HL-60/S4 (cell line): ENCODE data around the gene MRPL10.
"Not testable (repeated sequence)": the region's sequence is repeated elsewhere in the genome, so short reads cannot be mapped to it uniquely, and the experiment has no call there.

Experiments used
- in situ Hi-C: fragments of 300-500 bp; cut with MboI; formaldehyde crosslinking; loops from 2 replicates; pipeline ENCODE4 v1.14.3; 2022; ENCODE audit warnings: low sequenced_read_pairs

The MRPL10 gene

DNA sequence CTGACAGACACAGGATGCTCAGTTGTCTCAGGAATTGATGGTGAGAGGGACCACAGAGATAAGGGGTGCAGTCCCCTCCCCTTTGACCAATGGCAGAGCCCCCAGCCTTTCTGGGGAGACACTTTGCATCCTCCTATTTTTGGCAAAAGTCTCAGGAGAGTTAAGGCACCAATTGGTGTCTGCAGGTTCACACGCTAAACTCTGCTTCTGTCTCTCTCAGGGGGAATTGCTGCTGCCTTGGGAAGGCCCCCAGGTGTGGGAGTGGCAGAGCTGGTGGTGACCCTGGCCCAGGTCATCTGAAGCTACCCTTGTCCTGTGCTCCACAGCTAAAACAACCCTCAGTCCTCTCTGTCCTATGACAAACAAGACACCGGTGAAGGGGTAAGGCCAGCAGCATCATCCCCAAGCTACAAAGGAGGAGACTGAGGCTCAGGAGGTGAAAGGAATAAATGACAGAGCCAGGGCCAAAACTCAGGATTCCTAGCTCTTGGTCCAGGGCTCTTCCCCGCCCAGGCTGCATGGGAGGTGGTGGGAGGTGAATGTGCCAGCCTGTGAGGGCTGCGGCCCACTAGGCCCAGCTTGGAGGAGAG lies 30.1 kb downstream of the MRPL10 start:
- in situ Hi-C loops = no loop called here

DNA sequence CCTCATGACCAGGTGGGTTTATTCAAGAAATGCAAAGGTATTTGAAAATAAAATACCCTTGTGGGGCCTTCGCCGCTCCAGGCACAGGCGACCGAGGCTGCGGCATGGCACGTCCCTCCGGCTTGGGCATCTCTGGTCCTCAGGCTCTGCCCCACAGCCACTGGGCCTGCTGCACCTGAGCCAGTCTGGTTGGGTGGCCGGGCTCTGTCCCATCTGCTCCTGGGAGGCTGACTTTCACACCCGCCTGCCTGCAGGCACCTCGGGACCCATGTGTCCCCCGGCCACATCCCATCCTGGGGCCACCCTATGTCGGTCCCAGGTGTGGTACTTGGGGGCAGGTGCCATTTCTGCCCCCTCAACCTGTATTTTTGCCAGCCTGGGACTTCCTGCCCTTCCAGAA lies 30.7 kb downstream of the MRPL10 start:
- in situ Hi-C loops = no loop called here

DNA sequence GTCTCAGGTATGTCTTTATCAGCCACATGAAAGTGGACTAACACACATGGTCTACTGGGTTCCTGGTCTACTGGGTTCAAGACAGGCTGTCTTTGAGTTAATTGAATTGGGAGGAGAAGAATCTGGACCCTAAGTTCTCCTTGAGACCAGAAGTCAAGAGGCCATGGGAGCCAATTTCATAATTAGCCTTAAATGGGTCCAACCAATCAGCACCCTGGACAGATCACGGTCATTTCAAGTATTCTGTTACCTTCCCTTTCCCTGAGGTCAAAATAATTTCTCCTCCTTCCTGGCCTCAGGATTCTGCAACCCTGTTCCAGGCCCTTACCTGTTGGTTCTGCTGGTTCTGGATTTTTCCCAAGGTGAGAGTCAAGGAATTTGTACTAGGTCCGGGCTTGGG lies 33.5 kb downstream of the MRPL10 start:
- in situ Hi-C loops = loop anchor here (25.0 kb wide), 1 partner anchor 835 kb away; no protein-coding TSS in a partner anchor

DNA sequence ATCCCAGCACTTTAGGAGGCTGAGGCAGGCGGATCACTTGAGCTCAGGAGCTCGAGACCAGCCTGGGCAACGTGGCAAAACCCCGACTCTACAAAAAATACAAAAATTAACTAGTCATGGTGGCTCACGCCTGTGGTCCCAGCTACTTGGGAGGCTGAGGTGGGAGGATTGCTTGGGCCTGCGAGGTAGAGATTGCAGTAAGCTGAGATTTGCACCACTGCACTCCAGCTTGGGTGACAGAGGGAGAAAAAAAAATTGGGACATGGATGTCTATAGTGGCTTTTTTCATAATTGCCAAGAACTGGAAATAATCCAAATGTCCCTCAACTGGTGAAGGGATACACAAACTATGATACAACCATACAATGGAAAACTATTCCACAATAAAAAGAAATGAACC lies 38.4 kb downstream of the MRPL10 start:
- in situ Hi-C loops = loop anchor here (25.0 kb wide), 1 partner anchor 831 kb away; no protein-coding TSS in a partner anchor

DNA sequence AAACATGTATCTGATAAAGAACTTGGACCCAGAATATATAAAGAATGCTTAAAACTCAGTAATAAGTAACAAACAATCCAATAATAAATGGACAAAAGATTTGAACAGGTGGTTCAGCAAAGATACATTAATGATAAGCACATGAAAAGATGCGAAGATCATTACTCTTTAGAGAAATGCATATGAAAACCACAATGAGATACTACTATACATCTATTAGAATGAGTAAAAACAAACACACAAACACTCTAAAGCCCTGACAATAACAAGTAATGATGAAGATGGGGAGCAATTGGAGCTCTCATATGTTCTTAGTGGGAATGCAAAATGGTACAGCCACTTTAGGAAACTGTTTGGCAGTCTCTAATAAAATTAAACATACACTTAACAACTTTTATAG lies 38.9 kb downstream of the MRPL10 start:
- in situ Hi-C loops = loop anchor here (25.0 kb wide), 1 partner anchor 830 kb away; no protein-coding TSS in a partner anchor

DNA sequence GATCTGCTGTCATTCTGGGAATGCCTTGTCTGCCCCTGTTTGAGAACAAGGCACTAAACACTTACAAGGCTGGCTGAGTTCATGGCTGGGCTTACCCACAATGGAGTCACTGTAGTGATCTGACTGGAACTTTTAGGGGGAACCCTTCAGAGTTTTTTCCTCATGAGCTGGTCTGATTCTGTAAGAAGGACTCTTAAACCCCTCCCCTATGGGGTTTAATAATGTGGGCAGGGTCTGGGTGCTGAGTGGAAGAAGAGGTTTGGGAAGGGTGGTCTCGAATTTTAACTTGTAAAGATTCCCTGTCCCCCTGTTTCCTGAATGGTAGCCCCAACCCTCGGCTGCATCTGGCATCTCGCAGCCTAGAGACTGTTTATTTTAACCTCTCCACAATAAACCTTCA lies 40.3 kb downstream of the MRPL10 start:
- in situ Hi-C loops = loop anchor here (25.0 kb wide), 1 partner anchor 829 kb away; no protein-coding TSS in a partner anchor

DNA sequence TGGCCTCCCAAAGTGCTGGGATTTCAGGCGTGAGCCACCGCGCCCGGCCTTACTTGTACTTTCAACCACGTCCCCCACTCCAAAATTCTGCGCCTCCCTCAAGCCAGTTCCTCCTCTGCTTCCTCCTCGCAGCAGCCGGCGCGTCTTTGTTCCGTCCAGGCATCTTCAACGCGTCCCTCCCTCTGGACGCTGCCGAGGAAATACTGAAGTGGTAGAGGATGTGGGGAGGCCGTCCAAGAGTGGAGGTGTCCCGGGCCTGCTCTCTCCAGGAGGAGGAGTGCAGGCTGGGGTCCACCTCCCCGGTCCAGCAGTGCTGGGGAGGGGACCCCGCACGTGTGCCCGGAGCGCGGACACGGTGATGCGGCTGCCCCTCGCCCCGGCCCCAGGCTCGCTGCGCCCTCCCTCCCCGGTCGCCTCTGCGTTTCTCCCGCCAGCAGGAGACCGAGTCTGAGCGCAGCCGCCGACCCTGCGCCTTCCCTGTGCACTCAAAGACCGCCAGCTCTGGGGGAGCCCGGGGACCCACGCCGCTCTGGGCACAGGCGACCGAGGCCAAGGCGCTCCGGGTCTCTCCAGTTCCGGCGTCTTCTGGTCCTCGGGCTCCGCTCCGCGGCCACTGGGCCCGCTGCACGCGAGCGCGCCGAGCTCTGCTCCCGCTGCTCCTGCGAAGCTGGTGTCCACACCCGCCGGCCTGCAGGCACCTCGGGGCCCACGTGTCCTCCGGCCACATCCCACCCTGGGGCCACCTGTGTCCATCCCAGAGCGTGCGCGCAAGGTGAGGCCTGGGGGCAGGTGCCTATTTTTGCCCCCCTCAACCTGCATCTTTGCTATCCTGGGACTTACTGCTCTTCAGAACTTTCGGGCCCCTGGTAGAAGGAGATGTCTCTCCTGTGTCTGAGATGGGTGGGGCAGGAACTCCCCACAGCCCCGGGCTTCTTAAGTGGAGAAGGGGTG lies 41.5 kb downstream of the MRPL10 start:
- in situ Hi-C loops = loop anchor here (25.0 kb wide), 1 partner anchor 828 kb away; no protein-coding TSS in a partner anchor

DNA sequence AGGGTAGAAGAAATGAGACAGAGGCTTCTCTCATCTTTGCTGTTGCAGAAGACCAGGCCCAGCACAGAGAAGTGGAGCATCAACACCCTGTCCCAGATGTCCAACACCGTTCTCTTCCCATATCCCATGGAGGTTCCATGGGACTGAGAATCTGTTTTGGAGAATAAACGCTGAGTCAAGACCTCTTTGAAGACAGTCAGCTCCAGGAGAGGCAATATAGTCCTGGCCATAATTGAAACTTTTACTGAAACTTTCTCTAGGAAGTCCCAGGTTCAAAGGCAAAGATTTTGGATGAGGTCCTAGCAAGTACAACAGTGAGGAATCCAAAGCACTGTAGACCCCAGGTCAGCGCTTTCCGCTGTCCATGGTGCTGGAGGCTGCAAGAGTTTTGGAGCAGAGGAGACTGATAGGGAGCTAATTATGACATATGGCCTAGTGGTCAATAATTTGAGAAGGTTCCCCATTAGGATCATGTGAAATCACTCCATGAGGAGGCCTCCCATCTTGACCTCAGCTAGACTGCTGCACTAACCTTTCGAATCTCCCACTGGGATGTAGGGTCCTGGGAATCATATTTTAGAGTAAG lies 45.7 kb downstream of the MRPL10 start:
- in situ Hi-C loops = loop anchor here (25.0 kb wide), 1 partner anchor 823 kb away; no protein-coding TSS in a partner anchor

DNA sequence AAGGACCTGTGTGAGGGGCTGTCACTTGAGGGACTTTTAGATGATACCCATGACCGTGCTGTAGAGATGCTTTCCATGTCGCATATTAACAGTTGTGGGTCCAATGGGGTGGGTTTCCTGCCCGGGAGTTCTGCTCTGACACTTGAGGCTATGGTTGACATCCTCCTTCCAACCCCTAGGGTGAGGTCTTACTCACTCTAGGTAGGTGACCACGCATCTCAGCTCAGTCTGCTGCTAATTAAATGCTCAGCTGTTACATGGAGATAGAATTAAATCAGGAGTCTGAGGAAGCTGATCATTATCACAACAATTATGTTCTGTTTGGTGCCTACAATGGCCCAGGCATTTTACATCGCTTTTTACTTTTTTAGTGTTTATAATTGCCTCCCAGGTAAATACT lies 49.9 kb downstream of the MRPL10 start:
- in situ Hi-C loops = loop anchor here (25.0 kb wide), 1 partner anchor 819 kb away; no protein-coding TSS in a partner anchor

DNA sequence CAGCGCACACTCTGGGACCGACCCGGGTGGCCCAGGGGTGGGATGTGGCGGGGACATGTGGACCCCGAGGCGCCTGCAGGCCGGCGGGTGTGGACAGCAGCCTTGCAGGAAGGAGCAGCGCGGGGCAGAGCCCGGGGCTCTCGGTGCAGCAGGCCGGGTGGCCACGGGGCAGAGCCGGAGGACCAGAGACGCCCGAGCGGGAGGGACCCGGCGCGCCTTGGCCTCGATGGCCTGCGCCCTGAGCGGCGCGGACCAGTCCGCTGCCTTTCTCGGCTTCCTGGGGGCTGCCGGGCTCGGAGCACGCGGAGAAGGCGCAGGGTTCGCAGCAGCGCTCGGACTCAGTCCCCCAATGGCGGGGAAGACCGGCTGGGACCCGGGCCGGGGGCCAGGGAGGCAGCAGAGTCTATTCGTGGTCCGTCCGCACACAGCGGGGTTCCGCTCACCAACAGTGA lies 53.1 kb downstream of the MRPL10 start:
- in situ Hi-C loops = loop anchor here (25.0 kb wide), 1 partner anchor 816 kb away; no protein-coding TSS in a partner anchor

DNA sequence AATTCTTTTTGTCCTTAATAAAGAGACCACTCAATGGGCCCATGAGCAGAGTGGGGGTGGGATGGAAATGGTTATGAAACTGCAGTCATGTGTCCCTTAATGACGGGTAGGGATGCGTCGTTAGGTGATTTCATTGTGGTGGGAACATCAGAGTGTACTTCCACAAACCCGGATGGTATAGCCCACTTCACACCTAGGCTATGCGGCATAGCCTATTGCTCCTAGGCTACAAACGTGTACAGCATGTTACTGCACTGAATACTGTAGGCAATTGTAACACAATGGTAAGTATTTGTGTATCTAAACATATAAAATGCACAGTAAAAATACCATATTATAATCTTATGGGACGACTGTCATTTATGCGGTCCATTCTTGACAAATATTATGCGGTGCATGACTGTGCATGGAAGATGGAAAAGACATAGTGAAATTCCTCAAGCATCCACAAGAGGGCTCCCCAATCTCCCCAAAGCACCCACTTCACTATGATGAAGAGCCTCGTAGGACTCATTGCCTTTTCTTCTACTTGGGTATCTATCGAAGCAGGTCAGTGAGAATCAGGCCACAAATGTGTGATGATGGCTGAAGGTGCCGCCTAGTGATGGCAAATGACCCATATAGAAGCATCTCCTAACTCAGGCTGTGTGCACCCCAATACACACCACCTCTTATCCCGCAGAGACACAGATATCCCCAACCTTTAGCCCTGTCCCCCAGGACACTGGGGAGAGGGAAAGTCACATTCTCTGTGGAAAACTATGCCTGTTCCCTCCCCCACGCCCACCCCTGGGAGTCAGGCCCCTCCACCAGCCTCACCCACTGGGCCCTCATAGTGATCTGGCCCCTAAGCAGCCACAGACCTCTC lies 54.8 kb downstream of the MRPL10 start:
- in situ Hi-C loops = loop anchor here (25.0 kb wide), 1 partner anchor 814 kb away; no protein-coding TSS in a partner anchor

DNA sequence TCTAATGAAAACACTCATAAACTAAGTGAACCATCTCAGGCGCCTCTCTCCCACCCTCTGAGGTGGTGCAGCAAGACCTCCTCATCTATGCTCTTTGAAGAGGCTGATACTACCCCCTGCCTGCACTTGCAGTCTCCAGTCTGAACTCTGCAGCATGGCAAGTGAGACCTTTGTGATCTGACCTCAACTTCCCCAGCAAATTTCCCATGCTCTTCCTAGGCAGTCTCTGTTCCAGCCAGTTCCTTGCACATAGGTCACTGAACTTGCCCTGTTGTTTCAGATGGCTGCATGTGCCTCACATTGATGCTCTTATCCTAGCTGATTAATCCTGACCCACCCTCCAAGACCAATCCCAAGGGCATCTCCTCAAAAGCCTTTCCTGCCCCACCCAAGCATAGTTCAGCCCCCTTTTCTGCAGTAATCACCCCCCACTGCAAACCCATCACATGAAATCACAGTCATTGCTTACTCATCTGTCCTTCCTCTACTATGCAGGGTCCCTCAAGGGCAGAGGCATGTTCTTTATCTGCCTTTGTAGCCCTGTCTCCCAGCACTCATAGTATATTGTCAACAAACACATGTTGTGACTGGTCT lies 56.3 kb downstream of the MRPL10 start:
- in situ Hi-C loops = loop anchor here (25.0 kb wide), 1 partner anchor 813 kb away; no protein-coding TSS in a partner anchor

DNA sequence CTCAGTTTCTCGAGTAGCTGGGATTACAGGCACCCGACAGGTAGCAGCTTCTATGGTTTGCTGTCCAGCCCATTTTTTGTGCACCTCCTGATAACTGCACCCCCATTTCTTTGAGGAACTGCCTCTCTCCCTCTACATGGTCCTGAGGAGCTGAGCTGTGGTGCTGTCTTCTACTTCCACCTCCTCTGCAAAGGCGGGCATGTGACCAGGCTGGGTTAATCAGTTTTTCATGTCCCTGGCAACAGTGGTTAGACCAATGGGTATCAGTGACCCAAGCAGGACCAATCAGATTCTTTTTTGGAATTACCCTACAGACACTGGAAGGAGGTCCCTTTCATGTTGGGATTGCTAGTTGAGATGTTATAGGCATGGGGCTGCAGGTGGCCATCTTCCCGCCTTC lies 57.0 kb downstream of the MRPL10 start:
- in situ Hi-C loops = no loop called here

DNA sequence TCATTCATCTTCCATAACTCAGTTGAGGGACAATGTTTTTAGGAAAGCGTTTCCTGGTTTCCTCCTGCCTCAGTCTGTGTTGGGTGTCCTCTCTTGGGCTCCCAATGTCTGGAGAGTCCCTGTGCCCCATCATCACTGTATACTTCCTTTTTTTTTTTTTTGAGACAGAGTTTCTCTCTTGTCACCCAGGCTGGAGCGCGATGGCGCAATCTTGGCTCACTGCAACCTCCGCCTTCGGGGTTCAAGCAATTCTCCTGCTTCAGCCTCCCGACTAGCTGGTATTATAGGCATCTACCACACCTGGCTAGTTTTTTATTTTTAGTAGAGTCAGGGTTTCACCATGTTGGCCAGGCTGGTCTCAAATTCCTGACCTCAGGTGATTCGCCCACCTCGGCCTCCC lies 57.7 kb downstream of the MRPL10 start:
- in situ Hi-C loops = not testable (repeated sequence)
